ENCODE measurements around the gene KRCC1. TPM values are rescaled to one million over a fixed set of nuclear protein-coding genes. Genes with fewer than 3 reads are reported as not detected.

The KRCC1 gene
- total RNA-seq, 1 donor from 2014 or later = 23.9 TPM

DNA sequence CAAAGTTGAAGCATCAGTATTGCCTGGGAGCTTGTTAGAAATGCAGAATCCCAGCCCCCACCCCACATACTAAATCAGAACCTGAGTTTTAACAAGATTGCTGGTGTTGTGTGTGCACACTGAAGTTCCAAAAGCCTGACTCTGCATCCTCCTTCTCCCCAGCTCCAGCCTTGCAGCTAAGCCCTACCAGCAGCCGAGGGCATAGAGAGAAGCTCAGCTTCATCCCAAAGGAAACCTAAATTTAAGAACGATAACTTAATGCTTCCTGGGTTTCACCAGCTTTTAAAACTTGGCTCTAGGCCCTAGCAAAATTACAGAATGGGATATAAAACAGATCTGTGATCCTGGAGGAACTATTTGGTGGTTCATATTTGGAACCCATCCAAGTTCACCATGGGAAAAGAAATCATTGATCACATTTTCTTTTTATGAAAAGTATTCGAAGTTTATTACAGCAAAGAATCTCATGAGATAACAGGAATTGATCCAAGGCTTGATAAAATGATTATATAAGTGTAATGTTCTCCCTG, 23.1 kb upstream of the KRCC1 start:
- intact Hi-C loops (cut with micrococcal nuclease) = no loop called here

- intact Hi-C loops (cut with micrococcal nuclease) = no loop called here
These were observed 21.5 kb upstream of the KRCC1 start for GRCh38 chr2:88077080-88077479.

DNA sequence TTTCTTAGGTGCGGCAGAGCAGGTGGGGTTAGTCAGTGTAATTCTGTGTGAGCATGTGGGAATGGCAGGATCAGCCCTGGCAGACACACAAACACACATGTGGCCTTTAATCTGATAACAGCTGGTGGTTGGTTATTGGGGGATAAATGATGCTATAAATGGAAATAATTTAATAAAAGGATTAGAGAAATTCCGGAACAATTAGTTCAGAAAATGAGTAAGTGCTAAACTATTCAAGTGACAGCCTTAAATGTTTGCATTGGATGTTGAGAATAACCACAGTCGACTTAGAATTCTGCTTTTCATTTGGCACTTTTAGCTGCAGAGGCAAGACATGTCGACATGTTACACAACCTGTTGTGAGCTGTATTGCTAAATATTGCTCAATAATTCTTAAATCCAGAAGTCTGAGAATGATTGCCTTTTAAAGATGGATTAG, 19.3 kb upstream of the KRCC1 start:
- intact Hi-C loops (cut with micrococcal nuclease) = no loop called here

DNA sequence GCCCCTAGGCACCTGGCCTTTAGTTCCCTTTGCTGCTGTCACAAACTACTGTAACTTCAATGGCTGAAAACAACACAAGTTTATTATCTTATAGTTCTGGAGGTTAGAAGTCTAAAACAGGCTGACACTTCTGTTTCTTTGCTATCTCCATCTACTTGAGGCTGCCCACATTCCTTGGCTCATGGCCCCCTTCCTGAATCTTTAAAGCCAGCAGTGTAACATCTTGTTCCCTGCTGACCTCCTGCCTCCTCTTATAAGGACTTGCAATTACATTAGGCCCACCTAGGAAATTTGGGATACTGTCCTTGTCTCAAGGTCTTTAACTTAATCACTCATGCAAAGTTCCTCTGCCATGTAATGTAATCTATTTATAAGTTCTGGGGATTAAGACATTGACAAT, 18.6 kb upstream of the KRCC1 start:
- intact Hi-C loops (cut with micrococcal nuclease) = no loop called here

DNA sequence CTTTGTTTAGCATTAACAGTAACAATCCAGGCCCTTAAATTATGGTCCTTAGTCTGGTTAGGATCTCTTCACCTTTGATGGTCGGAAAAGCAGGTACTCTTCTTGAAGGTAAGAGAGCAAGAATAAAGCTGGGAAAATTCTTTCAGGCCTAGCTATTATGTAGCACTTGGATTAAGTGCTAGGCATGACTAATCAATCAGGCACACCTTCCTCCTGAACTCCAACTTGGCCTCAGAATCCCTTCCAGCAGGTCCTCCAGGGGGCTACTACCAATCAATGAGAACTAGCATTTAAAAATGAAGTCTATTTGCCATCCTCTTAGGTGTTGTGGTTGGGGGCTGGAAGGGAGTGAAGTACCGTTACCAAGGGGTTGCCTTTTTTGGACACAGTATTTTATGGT, 15.8 kb upstream of the KRCC1 start:
- intact Hi-C loops (cut with micrococcal nuclease) = no loop called here

- intact Hi-C loops (cut with micrococcal nuclease) = no loop called here
These were observed 14.5 kb upstream of the KRCC1 start for GRCh38 chr2:88070055-88070454.

DNA sequence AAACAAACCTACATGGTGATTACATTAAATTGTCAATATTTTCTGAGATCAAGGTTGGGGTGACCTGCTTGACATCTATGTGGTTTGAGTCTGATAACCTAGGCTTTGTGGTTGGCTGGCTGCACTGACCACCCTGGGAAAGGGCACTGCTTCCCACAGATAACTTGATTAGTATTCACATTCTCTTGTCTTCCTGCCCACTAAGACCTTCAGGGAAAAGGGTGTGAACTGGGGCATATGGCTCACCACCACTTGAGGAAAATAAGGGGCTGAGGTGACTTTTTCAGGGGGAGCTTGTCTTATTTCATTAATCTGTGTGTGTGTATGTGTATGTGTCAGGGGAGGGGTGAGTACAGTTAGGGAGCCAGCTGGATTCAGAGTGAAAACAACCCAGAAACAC, 13.5 kb upstream of the KRCC1 start:
- intact Hi-C loops (cut with micrococcal nuclease) = loop anchor here (10.0 kb wide), 1 partner anchor 596 kb away; no protein-coding TSS in a partner anchor

DNA sequence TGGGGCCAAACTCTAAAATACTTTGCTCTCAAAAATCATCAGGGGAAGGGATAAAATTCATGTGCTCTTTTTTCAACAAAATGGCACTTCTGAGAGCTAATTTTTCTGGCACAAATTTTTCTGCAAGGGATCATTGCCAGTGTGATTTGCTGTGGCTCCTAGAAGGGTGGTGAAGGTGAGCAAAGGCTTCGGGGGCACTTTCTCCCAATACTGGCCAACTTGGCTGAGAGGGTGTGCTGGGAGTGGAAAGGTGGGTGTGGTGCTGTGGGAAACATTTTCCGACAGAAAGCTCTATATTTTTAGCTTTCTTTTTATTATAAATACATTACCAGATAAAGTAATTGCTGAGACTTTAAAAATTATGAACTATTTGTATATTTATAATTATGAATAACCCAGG, 12.5 kb upstream of the KRCC1 start:
- intact Hi-C loops (cut with micrococcal nuclease) = loop anchor here (10.0 kb wide), 1 partner anchor 597 kb away; no protein-coding TSS in a partner anchor

- intact Hi-C loops (cut with micrococcal nuclease) = loop anchor here (10.0 kb wide), 1 partner anchor 597 kb away; no protein-coding TSS in a partner anchor
These were observed 12.0 kb upstream of the KRCC1 start, which contains the start of gene SMYD1 for GRCh38 chr2:88067598-88067997. SMYD1 (plus strand) TSS chr2:88067825; CDS start chr2:88067865, 40 bp downstream.

GRCh38 chr2:88067189-88067588, 11.6 kb upstream of the KRCC1 start:
- intact Hi-C loops (cut with micrococcal nuclease) = loop anchor here (10.0 kb wide), 1 partner anchor 598 kb away; no protein-coding TSS in a partner anchor

GRCh38 chr2:88066543-88066942, 11.0 kb upstream of the KRCC1 start:
- intact Hi-C loops (cut with micrococcal nuclease) = loop anchor here (10.0 kb wide), 1 partner anchor 598 kb away; no protein-coding TSS in a partner anchor

- intact Hi-C loops (cut with micrococcal nuclease) = loop anchor here (2.0 to 10.0 kb wide), 3 partner anchors 248 to 604 kb away; no protein-coding TSS in a partner anchor
These were observed 5.7 kb upstream of the KRCC1 start for GRCh38 chr2:88061295-88061694.

DNA sequence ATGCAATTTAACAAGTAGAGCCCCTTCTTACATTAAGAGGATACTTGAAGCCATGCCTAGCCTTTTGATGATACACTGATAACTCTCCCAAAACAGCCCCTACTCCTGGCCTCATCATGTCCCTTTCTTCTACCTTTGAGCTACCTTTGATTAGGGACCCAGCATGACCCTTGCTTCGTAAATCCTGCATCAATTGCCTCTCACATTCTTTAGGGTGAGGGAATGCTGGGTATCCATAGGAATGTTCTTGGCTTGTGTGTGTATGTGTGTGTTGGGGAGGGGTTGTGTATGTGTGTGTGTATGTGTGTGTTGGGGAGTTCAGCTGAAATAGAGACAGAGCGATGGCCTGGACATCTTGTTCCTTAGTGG, 5.3 kb upstream of the KRCC1 start:
- intact Hi-C loops (cut with micrococcal nuclease) = loop anchor here (1.0 to 10.0 kb wide), 7 partner anchors 45 to 604 kb away; partner anchors contain the start of gene RNU2-63P

DNA sequence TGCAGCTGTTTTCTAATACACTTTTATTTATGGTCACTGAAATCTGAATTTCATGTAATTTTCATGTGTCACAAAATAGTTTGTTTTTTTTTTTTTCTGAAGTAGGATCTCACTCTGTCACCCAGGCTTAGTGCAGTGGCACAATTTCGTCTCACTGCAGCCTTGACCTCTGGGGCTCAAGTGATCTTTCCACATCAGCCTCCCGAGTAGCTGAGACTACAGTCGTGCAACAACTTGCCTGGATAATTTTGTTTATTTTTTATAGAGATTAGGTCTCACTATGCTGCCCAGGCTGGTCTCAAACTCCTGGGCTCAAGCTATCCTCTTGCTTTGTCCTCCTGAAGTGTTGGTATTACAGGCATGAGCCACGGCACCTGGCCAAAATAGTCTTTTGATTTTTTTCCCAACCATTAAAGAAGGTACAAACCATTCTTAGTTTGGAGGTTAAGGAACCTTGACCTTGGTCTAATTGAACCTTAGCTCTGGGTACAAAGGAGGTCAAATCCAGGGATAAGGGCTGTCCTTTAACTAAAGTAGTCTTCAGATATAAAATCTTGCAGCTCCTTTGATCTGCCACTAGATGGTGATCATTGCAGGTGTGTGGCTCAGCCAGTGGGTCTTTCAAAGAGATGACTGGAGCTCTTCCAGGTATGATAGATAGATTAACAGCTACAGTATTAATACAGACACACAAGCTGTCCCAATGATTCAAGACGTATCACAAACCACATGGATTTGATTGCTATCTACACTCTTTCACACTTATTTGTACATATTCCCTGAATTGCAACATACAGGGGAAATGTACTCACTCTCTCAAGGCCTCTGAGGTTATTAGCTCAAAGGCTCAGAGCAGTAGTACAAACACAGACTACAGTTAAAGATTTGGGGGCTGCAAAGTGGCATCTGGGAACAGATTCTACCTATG, 4.7 kb upstream of the KRCC1 start:
- intact Hi-C loops (cut with micrococcal nuclease) = loop anchor here (1.0 to 10.0 kb wide), 8 partner anchors 44 to 1435 kb away; partner anchors contain the start of genes RNF103 and RNU2-63P

- intact Hi-C loops (cut with micrococcal nuclease) = loop anchor here (1.0 to 10.0 kb wide), 2 partner anchors 43 to 1433 kb away; partner anchors contain the start of gene RNF103
These were observed 2.6 kb upstream of the KRCC1 start for GRCh38 chr2:88058191-88058590.

GRCh38 chr2:88057437-88057844, 1.9 kb upstream of the KRCC1 start:
- intact Hi-C loops (cut with micrococcal nuclease) = loop anchor here (1.0 to 10.0 kb wide), 3 partner anchors 9 to 1433 kb away; partner anchors contain the start of gene RNF103

DNA sequence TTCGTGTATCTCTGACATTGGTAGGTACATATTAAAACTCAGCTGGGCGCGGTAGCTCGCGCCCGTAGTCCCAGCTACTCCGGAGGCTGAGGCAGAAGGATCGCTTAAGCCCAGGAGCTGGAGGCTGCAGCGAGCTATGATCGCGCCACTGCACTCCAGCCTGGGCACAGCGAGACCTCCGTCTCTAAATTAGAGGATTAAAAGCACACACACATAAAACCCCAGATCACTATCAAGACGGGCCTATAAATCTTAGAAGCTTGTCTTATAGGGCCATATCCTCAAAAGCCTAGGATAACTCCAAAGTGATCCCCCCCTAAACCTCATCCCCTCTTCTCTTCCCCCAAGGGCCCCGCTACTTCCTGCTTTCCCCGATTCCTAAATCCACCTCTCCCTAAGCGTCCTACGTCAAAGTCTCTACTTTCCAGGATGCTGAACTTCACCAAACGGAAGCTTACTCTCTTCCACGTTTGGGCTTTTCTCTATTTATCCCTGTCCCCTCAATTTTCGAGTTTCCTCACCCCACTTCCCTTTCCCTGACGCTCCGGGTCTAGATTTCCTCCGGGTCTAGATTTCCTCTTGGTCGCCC, 707 bp downstream of the KRCC1 start:
- intact Hi-C loops (cut with micrococcal nuclease) = loop anchor here (1.0 to 10.0 kb wide), 4 partner anchors 39 to 1430 kb away; partner anchors contain the start of genes EIF2AK3, RNF103, RNU2-63P and RPIA

GRCh38 chr2:88053934-88054781, 1.4 kb downstream of the KRCC1 start:
- intact Hi-C loops (cut with micrococcal nuclease) = loop anchor here (10.0 kb wide), 1 partner anchor 1429 kb away; the partner anchor contains the start of gene RNF103

GRCh38 chr2:88053296-88053695, 2.3 kb downstream of the KRCC1 start:
- intact Hi-C loops (cut with micrococcal nuclease) = loop anchor here (10.0 kb wide), 1 partner anchor 1428 kb away; the partner anchor contains the start of gene RNF103

GRCh38 chr2:88051792-88052191, 3.8 kb downstream of the KRCC1 start:
- intact Hi-C loops (cut with micrococcal nuclease) = loop anchor here (10.0 kb wide), 1 partner anchor 1427 kb away; the partner anchor contains the start of gene RNF103
